ENCODE results near the gene SASH3. TPM values are rescaled to one million over a fixed set of nuclear protein-coding genes. Genes with fewer than 3 reads are reported as not detected.

SASH3 gene
- total RNA-seq, 2 donors from 2014 or later: 148 to 166 TPM

DNA sequence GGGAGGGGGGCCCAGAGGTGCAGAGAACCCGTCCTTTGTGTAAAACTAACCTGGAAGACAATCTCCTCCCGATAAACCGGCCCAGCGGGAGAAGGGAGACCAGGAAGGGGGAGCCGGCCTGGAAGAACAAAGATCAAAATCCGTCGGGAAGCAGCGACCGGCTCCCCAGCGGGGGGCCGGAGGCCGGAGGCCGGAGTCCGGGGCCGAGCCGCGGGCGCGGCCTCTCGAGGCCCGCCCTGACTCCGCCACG is 63.4 kb downstream of the SASH3 start:
- peak overlapping the region; percentile 86 to 92 for H3K4me3 Mint-ChIP-seq
- no peaks in the 10 kb centered on the region for H3K9me3 Mint-ChIP-seq
- H3K27ac Mint-ChIP-seq: no peak overlapping the region
- peaks cover 29% of the 10 kb centered on the region for H3K4me1 Mint-ChIP-seq (ENCODE audit: low read depth)
- H3K36me3 Mint-ChIP-seq (ENCODE audit: insufficient read depth in 2 of 2): no peaks in the 10 kb centered on the region
- H3K27me3 Mint-ChIP-seq (ENCODE audit: low read depth): peaks cover 30% of the 10 kb centered on the region
- DNase-seq (no peak), ATAC-seq (replicated peaks in 1 of 2) (no peak)

DNA sequence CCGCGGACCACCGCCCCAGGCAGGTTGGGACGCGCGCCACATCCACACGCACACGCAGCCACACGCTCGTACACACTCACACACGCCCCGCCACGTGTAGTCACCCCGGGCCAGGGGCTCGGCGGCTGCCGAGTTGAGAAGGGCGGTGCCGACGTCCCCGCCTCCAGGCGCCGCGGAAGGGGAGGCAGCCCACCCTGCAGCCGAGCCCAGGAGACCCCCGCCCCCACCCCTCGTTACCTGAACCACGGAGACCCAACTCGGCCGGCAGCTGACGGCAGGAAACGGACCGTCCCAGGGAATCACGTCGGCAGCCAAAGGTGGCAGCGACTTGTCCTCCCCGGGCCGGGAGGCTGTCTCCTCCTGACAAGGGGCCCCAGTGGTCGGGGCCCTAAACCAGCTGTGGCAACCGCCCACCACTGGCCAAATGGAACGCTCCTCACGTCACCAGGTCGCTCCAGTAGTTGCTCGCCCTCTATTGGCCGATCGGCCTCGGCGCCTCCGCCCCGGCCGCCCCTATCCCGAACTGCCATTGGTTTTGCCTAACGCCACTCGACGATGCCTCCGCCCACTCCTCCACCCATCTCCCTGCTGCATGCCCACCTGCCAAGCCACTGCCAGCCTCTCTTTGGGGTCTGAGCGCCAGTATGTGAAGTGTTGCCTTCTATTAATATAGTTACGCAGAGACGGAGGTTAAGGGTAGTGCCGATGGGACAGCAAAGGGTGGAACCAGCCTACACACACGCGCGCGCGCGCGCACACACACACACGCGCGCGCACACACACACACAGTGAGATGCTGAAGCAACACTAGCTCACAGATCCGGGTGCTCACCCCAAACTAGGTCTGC is 63.9 kb downstream of the SASH3 start, which contains the start of gene ZDHHC9:
Gene ZDHHC9, minus strand, starts transcription at position 428 of the 848 bp plus-strand sequence. CDS start 1,941 bp downstream, outside the sequence.
- peaks cover 29% of the 10 kb centered on the region for H3K4me1 Mint-ChIP-seq (ENCODE audit: low read depth)
- DNase-seq (peak; percentile 87 to 91), ATAC-seq (replicated peaks in 1 of 2) (peak; percentile 96)
- peaks cover 30% of the 10 kb centered on the region for H3K27me3 Mint-ChIP-seq (ENCODE audit: low read depth)
- no peaks in the 10 kb centered on the region for H3K36me3 Mint-ChIP-seq (ENCODE audit: insufficient read depth in 2 of 2)
- peak within 1 kb of the TSS; percentile 92 to 93 for H3K4me3 Mint-ChIP-seq
- peak within 1 kb of the TSS; percentile 54 for H3K27ac Mint-ChIP-seq
- H3K9me3 Mint-ChIP-seq: no peaks in the 10 kb centered on the region

Other genes starting within 250 kb of the SASH3 start
- 1 to 10 TPM; 3.1 to 4.7 TPM for gene OCRL, start 239.7 kb upstream of the SASH3 start, total RNA-seq
- gene APLN, start 125.0 kb upstream of the SASH3 start, total RNA-seq: under 1 TPM; 0.14 to 0.23 TPM
- under 1 TPM; 0.24 to 0.42 TPM for gene XPNPEP2, start 41.0 kb upstream of the SASH3 start, total RNA-seq
- 10 to 100 TPM; 12.6 to 12.8 TPM for gene ZDHHC9, start 63.9 kb downstream of the SASH3 start, total RNA-seq
- 10 to 100 TPM; 24.8 to 32.5 TPM for gene UTP14A, start 126.2 kb downstream of the SASH3 start, total RNA-seq
- 1 to 10 TPM; 8.6 to 9.9 TPM for gene BCORL1, start 202.7 kb downstream of the SASH3 start, total RNA-seq